GM10266 (cell line): Measurements from ENCODE around the gene DKK3.

ENCODE experiments used
- DNase-seq: peaks from one replicate; pipeline ENCODE4 v3.0.0; 2012; ENCODE audit errors: extremely low spot score
- TF ChIP-seq, protein P1 (sequence below): IDR thresholded peaks from 2 replicates; pipeline ENCODE4 v1.5.1; 2012; ENCODE audit warnings: mild to moderate bottlenecking, low read depth; ENCODE audit not compliant: control insufficient read depth, insufficient read depth; ENCODE audit errors: missing control alignments

Gene DKK3

DNA sequence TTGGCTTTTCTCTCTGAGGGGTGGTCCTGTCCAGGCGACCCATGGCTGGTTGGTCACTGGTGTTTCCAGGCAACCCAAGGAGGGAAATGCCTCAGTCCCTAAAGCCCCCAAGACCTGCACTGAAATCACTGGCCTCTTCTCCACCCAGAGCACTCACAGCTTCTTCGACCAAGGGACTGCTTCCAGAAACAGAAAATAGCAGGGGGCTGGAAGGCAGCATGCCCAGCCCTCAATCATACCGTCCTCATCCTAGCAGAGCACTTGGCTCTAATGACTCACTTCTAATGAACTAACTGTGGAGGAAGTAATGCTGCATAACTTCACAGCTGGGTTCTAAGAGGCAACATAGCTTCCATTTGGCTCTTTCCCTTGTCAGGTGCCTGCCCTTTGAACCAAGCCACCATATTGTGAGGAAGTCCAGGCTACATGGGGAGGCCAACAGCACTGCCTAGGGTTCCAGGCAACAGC is 27.6 kb downstream of the DKK3 start:
- DNase-seq, result no peak
- TF ChIP-seq, protein P1, sequence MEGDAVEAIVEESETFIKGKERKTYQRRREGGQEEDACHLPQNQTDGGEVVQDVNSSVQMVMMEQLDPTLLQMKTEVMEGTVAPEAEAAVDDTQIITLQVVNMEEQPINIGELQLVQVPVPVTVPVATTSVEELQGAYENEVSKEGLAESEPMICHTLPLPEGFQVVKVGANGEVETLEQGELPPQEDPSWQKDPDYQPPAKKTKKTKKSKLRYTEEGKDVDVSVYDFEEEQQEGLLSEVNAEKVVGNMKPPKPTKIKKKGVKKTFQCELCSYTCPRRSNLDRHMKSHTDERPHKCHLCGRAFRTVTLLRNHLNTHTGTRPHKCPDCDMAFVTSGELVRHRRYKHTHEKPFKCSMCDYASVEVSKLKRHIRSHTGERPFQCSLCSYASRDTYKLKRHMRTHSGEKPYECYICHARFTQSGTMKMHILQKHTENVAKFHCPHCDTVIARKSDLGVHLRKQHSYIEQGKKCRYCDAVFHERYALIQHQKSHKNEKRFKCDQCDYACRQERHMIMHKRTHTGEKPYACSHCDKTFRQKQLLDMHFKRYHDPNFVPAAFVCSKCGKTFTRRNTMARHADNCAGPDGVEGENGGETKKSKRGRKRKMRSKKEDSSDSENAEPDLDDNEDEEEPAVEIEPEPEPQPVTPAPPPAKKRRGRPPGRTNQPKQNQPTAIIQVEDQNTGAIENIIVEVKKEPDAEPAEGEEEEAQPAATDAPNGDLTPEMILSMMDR, result no peak

DNA sequence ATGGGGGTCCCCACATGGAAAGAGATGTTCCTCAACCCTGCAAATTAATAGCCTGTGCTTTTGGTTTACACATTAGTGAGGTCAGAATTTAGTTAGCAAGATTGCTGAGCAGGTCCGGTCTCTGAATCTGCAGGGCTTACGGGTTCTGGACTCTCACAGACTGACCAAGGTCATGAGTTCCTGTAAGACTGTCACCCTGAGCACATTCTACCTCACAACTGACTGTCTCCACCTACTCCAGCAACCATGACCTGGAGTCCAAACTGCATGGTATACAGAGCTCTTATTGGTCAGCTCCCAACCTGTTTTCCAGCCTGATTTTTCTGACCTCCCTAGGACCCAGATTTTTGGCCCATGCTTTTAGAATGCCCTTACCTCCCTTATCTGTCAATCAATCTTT is 28.2 kb downstream of the DKK3 start:
- DNase-seq, result no peak
- TF ChIP-seq, protein P1, result no peak

- DNase-seq, result no peak
- TF ChIP-seq, protein P1, result no peak
Observed at GRCh38 chr11:11979488-11980117, 28.8 kb downstream of the DKK3 start.

DNA sequence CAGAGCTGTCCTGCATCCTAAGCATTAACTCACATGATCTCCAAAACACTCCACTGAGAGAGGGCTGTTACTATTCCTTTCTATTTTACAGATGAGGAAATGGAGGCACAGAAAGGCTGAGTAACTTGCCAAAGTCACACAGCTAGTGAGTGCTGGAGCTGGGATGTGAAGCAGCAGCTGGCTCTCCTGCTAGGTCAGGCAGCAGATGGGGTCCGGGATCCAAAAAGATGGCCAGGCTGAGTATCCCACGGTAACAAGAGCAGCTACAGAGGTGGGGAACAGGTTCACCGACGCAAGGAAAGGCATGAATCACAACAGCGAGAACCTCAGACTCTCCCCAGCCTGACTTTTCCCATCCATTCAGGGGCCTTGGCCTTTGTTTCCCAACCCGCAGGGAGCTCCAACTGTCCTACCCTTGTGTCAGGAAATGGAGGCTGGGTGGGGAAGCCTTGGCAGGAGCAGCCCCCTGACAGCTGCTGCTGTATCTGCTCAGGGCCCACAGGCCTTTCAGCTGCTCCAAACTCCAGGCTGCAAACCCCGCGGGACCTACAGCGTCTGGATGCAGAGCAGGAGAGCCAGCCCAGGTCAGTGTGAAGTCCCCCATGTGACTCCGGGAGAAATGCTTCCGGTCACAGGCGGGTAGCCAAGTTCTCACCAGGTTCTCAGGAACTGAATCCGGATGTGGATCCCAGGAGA is 29.5 kb downstream of the DKK3 start:
- TF ChIP-seq, protein P1, result no peak
- DNase-seq, result no peak

GRCh38 chr11:11978098-11978637 is 30.3 kb downstream of the DKK3 start:
- no peak for DNase-seq
- TF ChIP-seq, protein P1, result no peak

DNA sequence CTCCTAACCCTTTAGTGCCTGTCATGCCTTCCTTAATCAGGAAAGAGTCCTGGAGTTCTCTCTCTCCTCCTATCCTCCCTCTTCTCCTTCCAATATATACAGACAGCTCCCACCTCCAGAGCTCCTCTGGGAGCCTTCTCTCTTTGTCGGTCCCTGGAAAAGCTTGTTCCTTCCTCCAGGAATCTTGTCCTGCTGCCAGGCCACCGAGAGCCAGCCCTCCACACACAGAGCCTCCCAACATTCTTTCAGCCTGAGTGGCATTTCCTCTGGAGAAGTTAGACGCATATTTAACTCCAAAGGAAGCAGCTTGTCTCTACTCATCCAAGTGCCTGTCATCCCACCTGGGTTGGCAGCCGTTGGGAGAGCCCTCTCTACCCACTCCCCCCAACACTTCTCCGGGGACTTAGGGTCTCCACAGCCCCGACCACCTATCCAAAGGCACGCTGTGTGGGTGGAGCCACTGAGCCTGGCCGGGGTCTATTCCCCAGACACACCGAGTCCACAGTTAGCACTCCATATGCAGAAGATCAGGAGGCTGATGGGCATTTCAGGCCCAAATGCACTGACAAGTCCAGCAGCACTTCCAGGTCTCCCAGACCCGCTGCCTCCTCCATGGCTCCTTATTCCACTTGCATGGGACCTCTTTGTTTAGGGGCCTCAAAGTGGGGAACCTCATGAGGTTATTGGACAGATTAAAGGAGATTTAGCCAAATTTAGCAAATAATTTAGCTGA is 31.1 kb downstream of the DKK3 start:
- TF ChIP-seq, protein P1, result no peak
- no peak for DNase-seq
